KBM-7 (cell line): ENCODE data around the gene FOXQ1.

Experiments used
- DNase-seq: peaks from one replicate; pipeline ENCODE4 v3.0.0-alpha.2; 2015
- in situ Hi-C: fragments of 300-500 bp; cut with MboI; formaldehyde crosslinking; loops from 2 replicates; pipeline ENCODE4 v1.14.3; 2020; ENCODE audit warnings: low sequenced_read_pairs, low pct_unique_long_range_greater_than_20kb, mixed read lengths

Gene FOXQ1

GRCh38 chr6:1311400-1312202 is at the start of gene FOXQ1:
Gene FOXQ1, plus strand, starts transcription at chr6:1312098. Its CDS starts 607 bp downstream, at chr6:1312705.
- in situ Hi-C loops = no loop called here

GRCh38 chr6:1262704-1263038 is 49.2 kb upstream of the FOXQ1 start:
- in situ Hi-C loops = no loop called here
- DNase-seq = no peak

More at GRCh38 chr6:1311400-1312202, at the start of gene FOXQ1:
- DNase-seq = no peak

GRCh38 chr6:1263039-1263849 is 48.7 kb upstream of the FOXQ1 start:
- DNase-seq = no peak
- in situ Hi-C loops = no loop called here

GRCh38 chr6:1263850-1264377 is 48.0 kb upstream of the FOXQ1 start:
- DNase-seq = no peak
- in situ Hi-C loops = no loop called here

- in situ Hi-C loops = no loop called here
- DNase-seq = no peak
Measured at GRCh38 chr6:1264619-1265445, 47.1 kb upstream of the FOXQ1 start.

- in situ Hi-C loops = no loop called here
- DNase-seq = no peak
Measured at GRCh38 chr6:1266686-1267056, 45.2 kb upstream of the FOXQ1 start.

GRCh38 chr6:1267057-1267732 is 44.7 kb upstream of the FOXQ1 start:
- in situ Hi-C loops = no loop called here
- DNase-seq = no peak

- no peak for DNase-seq
- in situ Hi-C loops = no loop called here
Measured at GRCh38 chr6:1267790-1268762, 43.8 kb upstream of the FOXQ1 start.

- in situ Hi-C loops = no loop called here
- DNase-seq = no peak
Measured at GRCh38 chr6:1271071-1271763, 40.7 kb upstream of the FOXQ1 start.

GRCh38 chr6:1278061-1278720 is 33.7 kb upstream of the FOXQ1 start:
- DNase-seq = no peak
- in situ Hi-C loops = no loop called here

GRCh38 chr6:1279065-1279464 is 32.8 kb upstream of the FOXQ1 start:
- no peak for DNase-seq
- in situ Hi-C loops = no loop called here

- no peak for DNase-seq
- in situ Hi-C loops = no loop called here
Measured at GRCh38 chr6:1280666-1281300, 31.1 kb upstream of the FOXQ1 start.

- in situ Hi-C loops = no loop called here
Measured at GRCh38 chr6:1281746-1282145, 30.2 kb upstream of the FOXQ1 start.

GRCh38 chr6:1283501-1283900 is 28.4 kb upstream of the FOXQ1 start:
- no peak for DNase-seq
- in situ Hi-C loops = no loop called here

More at GRCh38 chr6:1281746-1282145, 30.2 kb upstream of the FOXQ1 start:
- no peak for DNase-seq

- DNase-seq = no peak
- in situ Hi-C loops = no loop called here
Measured at GRCh38 chr6:1285556-1285955, 26.3 kb upstream of the FOXQ1 start.

- no peak for DNase-seq
- in situ Hi-C loops = no loop called here
Measured at GRCh38 chr6:1285956-1286355, 25.9 kb upstream of the FOXQ1 start.
